HEK293T (cell line): ENCODE results near the gene IARS1.

Experiments
- BHLHE40 ChIP-seq: fragments of 450-650 bp; IDR thresholded peaks from 2 replicates; pipeline ENCODE4 v1.6.1; 2016; ENCODE audit warnings: mild to moderate bottlenecking, moderate library complexity, borderline replicate concordance
- NFRKB ChIP-seq: fragments of 450-650 bp; IDR thresholded peaks from 2 replicates; pipeline ENCODE4 v1.6.1; 2016; ENCODE audit warnings: mild to moderate bottlenecking, moderate library complexity
- SP1 ChIP-seq: fragments of 450-650 bp; IDR thresholded peaks from 2 replicates; pipeline ENCODE4 v1.6.1; 2017
- TARDBP ChIP-seq: fragments of 450-650 bp; IDR thresholded peaks from 2 replicates; pipeline ENCODE4 v1.6.1; 2016

GRCh38 chr9:92315456-92315855 is 22.0 kb upstream of the IARS1 start:
- TF ChIP-seq NFRKB: no peak
- no peak for TF ChIP-seq SP1
- TF ChIP-seq TARDBP: no peak
- TF ChIP-seq BHLHE40: no peak
